BJ (cell line): ENCODE measurements around the gene IL1R1. TPM values are rescaled to one million over a fixed set of nuclear protein-coding genes. Genes with fewer than 3 reads are reported as not detected.

Experiments
- CTCF ChIA-PET: fragments of 350-600 bp; formaldehyde crosslinking; extraction: SDS; loops from one replicate; lab custom pipeline; 2021; ENCODE audit warnings: antibody characterized with exemption, inconsistent platforms; lab: Yijun Ruan, JAX
- POLR2A ChIA-PET: fragments of 300-600 bp; sonication (Branson Sonifier 250); formaldehyde crosslinking; extraction: SDS; loops from one replicate; lab custom pipeline; 2021; ENCODE audit warnings: antibody characterized with exemption; lab: Charles Lee
- DNase-seq: peaks from one replicate; pipeline ENCODE4 v3.0.0-alpha.2; 2011; ENCODE audit warnings: low read depth
- H3K27me3 ChIP-seq: 2 replicates; pipeline ENCODE4 v1.6.0; 2011; ENCODE audit warnings: low read length; ENCODE audit not compliant: control insufficient read depth, insufficient read depth
- H3K36me3 ChIP-seq: 2 replicates; pipeline ENCODE4 v1.5.1; 2011; ENCODE audit warnings: low read length; ENCODE audit not compliant: control insufficient read depth, insufficient read depth
- H3K4me3 ChIP-seq: 2 replicates; pipeline ENCODE4 v1.5.1; 2011; ENCODE audit warnings: low read depth, mild to moderate bottlenecking, control low read depth, low read length
- polyA plus RNA-seq: library from polyadenylated mRNA; depleted of rRNA; stranded (reverse); fragments of >200 nt; gene quantifications from 2 replicates; pipeline ENCODE4 v1.2.3, GENCODE V29; 2011
- TF ChIP-seq, protein P1 (sequence below): IDR thresholded peaks from 2 replicates; pipeline ENCODE4 v1.5.1; 2011; ENCODE audit warnings: low read depth, mild to moderate bottlenecking, control low read depth, inconsistent platforms, low read length, moderate library complexity; ENCODE audit not compliant: insufficient read depth

IL1R1 gene
- polyA plus RNA-seq, 1 experiment: 37.3 TPM

DNA sequence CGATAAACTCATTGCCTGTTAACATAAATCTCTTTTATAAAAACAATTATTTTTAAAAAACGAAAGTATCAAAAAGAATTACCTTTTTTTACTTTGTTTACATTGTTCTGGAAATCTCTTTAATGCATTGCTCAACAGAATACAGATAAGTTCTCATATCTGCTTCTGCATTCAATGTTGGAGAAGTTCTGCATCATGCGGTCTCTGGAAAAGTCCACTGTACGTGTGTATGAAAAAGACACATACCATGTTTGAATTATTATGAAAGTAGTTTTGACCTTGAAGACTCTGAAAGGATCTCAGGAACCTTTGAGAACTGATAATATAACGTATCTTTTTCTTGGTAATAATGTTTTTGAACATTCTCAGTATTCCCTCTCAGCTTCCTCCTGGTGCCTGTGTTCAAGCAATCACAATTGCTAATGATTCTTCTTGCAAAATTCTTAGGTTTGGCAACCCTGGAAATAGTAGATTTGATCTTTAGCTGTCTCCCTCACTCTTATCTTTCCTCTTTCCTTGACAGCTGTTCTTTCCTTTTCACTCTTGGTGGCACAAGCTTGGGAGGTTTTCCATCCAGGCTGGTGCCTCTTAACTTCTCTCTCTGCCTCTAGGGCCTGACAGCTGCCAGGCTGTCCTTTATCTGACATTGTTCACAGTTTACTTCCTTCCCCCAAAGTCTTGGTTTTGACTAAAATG lies 12.4 kb upstream of the IL1R1 start:
- ChIA-PET POLR2A (no interaction called here), CTCF (interaction anchor here (0.6 to 1.8 kb wide), 7 partner anchors 10 to 111 kb away, joined by 3 to 5 read pairs (median 3); no protein-coding TSS in a partner anchor)
- Histone ChIP-seq H3K27me3 (no peaks in the 10 kb centered on the region), H3K4me3 (no peak overlapping the region), H3K36me3 (no peaks in the 10 kb centered on the region)
- DNase-seq: no peak
- TF ChIP-seq, protein P1, sequence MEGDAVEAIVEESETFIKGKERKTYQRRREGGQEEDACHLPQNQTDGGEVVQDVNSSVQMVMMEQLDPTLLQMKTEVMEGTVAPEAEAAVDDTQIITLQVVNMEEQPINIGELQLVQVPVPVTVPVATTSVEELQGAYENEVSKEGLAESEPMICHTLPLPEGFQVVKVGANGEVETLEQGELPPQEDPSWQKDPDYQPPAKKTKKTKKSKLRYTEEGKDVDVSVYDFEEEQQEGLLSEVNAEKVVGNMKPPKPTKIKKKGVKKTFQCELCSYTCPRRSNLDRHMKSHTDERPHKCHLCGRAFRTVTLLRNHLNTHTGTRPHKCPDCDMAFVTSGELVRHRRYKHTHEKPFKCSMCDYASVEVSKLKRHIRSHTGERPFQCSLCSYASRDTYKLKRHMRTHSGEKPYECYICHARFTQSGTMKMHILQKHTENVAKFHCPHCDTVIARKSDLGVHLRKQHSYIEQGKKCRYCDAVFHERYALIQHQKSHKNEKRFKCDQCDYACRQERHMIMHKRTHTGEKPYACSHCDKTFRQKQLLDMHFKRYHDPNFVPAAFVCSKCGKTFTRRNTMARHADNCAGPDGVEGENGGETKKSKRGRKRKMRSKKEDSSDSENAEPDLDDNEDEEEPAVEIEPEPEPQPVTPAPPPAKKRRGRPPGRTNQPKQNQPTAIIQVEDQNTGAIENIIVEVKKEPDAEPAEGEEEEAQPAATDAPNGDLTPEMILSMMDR: no peak

DNA sequence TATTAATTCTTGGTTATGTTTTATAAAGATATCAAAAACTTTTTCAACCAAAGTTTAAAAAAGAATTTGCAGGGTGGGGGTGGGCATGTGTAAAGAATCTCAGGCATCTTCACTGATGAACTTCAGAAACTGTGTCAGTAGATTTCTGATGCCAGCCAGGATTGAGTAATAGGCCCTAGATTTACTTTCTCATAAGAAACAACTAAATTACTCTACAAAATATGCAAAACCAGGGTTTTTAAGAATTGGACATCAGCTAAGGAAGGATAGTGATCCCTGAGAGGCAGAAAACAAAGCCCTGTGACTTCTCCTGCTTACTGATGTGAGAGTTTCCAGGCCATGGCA lies 11.9 kb upstream of the IL1R1 start:
- ChIA-PET CTCF (interaction anchor here (0.6 to 1.8 kb wide), 6 partner anchors 11 to 110 kb away, joined by 3 to 5 read pairs (median 3); no protein-coding TSS in a partner anchor), POLR2A (no interaction called here)
- TF ChIP-seq, protein P1: no peak
- no peaks in the 10 kb centered on the region for H3K27me3 ChIP-seq
- no peak for DNase-seq
- H3K36me3 ChIP-seq: no peaks in the 10 kb centered on the region
- no peak overlapping the region for H3K4me3 ChIP-seq

DNA sequence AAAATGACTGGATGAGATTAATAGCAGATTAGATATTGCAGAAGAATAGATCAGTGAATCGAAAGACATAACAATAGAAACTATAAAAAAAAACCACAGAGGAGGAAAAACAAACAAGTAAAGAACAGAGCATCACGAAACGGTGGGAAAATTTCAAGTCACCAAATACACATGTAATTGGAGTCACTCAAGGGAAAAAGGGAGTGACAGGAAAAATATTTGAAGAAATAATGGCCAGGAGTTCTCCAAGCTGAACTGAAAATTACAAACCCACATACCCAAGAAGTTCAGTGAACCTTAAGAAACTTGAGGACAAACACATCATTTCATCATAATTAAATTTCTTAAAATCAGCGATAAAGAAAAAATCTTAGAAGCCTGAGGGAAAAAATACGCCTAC lies 11.0 kb upstream of the IL1R1 start:
- Histone ChIP-seq H3K4me3 (no peak overlapping the region), H3K36me3 (no peaks in the 10 kb centered on the region), H3K27me3 (no peaks in the 10 kb centered on the region)
- TF ChIP-seq, protein P1: no peak
- CTCF ChIA-PET: interaction anchor here (0.7 kb wide), 1 partner anchor 97 kb away, joined by 4 read pairs; no protein-coding TSS in a partner anchor
- DNase-seq: no peak
- POLR2A ChIA-PET: no interaction called here

DNA sequence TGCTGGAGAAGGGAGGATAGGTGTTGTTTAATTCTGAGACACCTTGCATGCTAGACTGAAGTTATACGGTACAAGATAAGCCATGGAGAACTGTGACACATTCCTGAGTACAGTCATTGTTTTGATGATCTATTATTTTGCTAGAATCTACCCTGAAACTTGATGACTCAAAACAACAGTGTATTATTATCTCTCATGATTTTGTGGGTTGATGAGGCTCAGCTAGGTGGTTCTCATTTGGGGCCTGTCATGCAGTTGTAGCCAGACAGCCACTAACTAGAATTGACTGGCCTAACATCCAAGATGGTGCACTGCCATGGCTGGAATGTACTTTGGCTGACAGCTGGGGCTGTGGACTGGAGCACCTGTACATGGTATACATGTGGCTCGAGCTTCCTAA lies 5.4 kb upstream of the IL1R1 start:
- Histone ChIP-seq H3K4me3 (no peak overlapping the region), H3K27me3 (no peaks in the 10 kb centered on the region), H3K36me3 (no peaks in the 10 kb centered on the region)
- POLR2A ChIA-PET: no interaction called here
- CTCF ChIA-PET: interaction anchor here (2.1 kb wide), 1 partner anchor 103 kb away, joined by 6 read pairs; no protein-coding TSS in a partner anchor
- TF ChIP-seq, protein P1: no peak
- no peak for DNase-seq

DNA sequence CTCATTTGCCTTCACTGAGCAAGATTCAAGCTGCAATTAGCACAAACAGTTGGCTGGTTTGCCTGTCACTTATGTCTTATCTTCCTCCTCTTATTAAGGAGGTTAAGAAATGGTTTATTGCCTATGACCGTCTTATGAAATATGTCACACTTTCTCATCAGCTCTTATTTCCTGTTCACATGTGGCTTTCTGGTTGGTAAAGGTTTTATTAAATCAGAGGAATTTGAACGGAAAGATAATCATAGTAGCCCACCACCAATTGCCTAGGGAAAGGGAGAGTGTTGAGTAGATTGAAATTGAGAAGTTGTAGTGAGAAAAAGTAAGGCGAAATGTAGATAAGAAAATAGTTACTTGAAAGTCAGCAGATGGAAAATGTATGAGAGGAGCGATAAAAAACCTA lies 4.2 kb upstream of the IL1R1 start:
- DNase-seq: no peak
- POLR2A ChIA-PET: no interaction called here

More for the DNA sequence above, 4.2 kb upstream of the IL1R1 start:
- CTCF ChIA-PET: no interaction called here
- H3K36me3 ChIP-seq: no peaks in the 10 kb centered on the region
- TF ChIP-seq, protein P1: no peak
- no peaks in the 10 kb centered on the region for H3K27me3 ChIP-seq
- no peak overlapping the region for H3K4me3 ChIP-seq
